ENCODE data around the gene DDAH2. TPM values are rescaled to one million over a fixed set of nuclear protein-coding genes. Genes with fewer than 3 reads are reported as not detected.
A peak's percentile ranks its signal among the peaks of the same experiment; 100 is the strongest.

Gene DDAH2
- total and polyA plus RNA-seq, 10 of the 15 experiments (the other 5 are each of a cell fraction or from before 2014, with no cell fraction given): 0.35 to 9.9 (median 6.2) TPM

- peaks cover 0 to 2% of the 10 kb centered on the region in 2 experiments; a peak in 2 of 4 replicates for H3K36me3 ChIP-seq (ENCODE audit: control insufficient read depth in 2 of 2, insufficient read depth in 2 of 2, low read length in 1 of 2)
- intact Hi-C loops (cut with micrococcal nuclease; ENCODE audit: unreplicated experiment): loop anchor here (2.0 kb wide), 1 partner anchor 36 kb away; no protein-coding TSS in a partner anchor
- TSS peak; percentile 63 for BruUV-seq (replicated peaks)
- in situ Hi-C loops (cut with MboI): no loop called here
- WGBS (ENCODE audit: insufficient coverage, insufficient replicate concordance, low lambda C conversion rate, missing lambda C conversion rate): under 1% methylated on average over 10 of the region's 10 CpGs
- H3K4me2 ChIP-seq (ENCODE audit: control insufficient read depth, insufficient read depth): peak overlapping the region; percentile 81
- ChIA-PET SMC1A (ENCODE audit: uncharacterized antibody, unreplicated experiment) (interaction anchor here (0.7 to 3.1 kb wide), 5 partner anchors 32 to 427 kb away, joined by 3 to 18 read pairs (median 4); partner anchors contain the start of genes CLIC1, DDX39B and LY6G5B), CTCF (interaction anchor here (0.6 to 1.5 kb wide), 8 partner anchors 8 to 208 kb away, joined by 3 to 10 read pairs (median 4); partner anchors contain the start of gene MSH5), POLR2A (interaction anchor here (0.9 to 3.2 kb wide), 11 partner anchors 35 to 196 kb away, joined by 3 to 23 read pairs (median 5); partner anchors contain the start of genes CLIC1, DDX39B, EHMT2 and GPANK1), RAD21 (ENCODE audit: unreplicated experiment) (interaction anchor here (0.8 to 1.7 kb wide), 7 partner anchors 29 to 161 kb away, joined by 3 to 8 read pairs (median 4); partner anchors contain the start of genes CLIC1 and NEU1)
- FAIRE-seq (no peak), ATAC-seq (peak; percentile 25), DNase-seq (ENCODE audit: low read depth, low spot score) (no peak)
- peak overlapping the region; percentile 91 for H3K27ac ChIP-seq (ENCODE audit: control insufficient read depth, insufficient read depth)
- no peaks in the 10 kb centered on the region for H4K20me1 ChIP-seq (ENCODE audit: control insufficient read depth, insufficient read depth)
- no peak for TF ChIP-seq CREB1 (IDR thresholded peaks at IDR 0.05; ENCODE audit: low read depth)
- TF ChIP-seq MEF2A (IDR thresholded peaks at IDR 0.05; ENCODE audit: insufficient read depth, low read depth, low read length): no peak
- TF ChIP-seq RB1 (IDR thresholded peaks at IDR 0.05; ENCODE audit: borderline replicate concordance): no peak
- TF ChIP-seq IKZF2 (IDR thresholded peaks at IDR 0.05): no peak
- TF ChIP-seq YBX1 (IDR thresholded peaks at IDR 0.05): no peak
- no peak for TF ChIP-seq CHD1 (IDR thresholded peaks at IDR 0.05; ENCODE audit: low read depth, low read length)
- TF ChIP-seq, protein P1, sequence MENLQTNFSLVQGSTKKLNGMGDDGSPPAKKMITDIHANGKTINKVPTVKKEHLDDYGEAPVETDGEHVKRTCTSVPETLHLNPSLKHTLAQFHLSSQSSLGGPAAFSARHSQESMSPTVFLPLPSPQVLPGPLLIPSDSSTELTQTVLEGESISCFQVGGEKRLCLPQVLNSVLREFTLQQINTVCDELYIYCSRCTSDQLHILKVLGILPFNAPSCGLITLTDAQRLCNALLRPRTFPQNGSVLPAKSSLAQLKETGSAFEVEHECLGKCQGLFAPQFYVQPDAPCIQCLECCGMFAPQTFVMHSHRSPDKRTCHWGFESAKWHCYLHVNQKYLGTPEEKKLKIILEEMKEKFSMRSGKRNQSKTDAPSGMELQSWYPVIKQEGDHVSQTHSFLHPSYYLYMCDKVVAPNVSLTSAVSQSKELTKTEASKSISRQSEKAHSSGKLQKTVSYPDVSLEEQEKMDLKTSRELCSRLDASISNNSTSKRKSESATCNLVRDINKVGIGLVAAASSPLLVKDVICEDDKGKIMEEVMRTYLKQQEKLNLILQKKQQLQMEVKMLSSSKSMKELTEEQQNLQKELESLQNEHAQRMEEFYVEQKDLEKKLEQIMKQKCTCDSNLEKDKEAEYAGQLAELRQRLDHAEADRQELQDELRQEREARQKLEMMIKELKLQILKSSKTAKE (IDR thresholded peaks at IDR 0.05; ENCODE audit: low read depth, poor library complexity, severe bottlenecking): no peak
- no peak for TF ChIP-seq YY1 (IDR thresholded peaks at IDR 0.05; ENCODE audit: low read depth, low read length)
- TF ChIP-seq LARP7 (IDR thresholded peaks at IDR 0.05): no peak
- no peak for TF ChIP-seq IRF3 (IDR thresholded peaks at IDR 0.05)
- TF ChIP-seq IKZF1 (conservative IDR thresholded peaks at IDR 0.05): no peak
- no peak for TF ChIP-seq NFIC (IDR thresholded peaks at IDR 0.05; ENCODE audit: low read depth, low read length)
- TF ChIP-seq ZNF207 (IDR thresholded peaks at IDR 0.05; ENCODE audit: borderline replicate concordance): no peak
- TF ChIP-seq MTA3 (IDR thresholded peaks at IDR 0.05; ENCODE audit: borderline replicate concordance, low read length): no peak
- TF ChIP-seq ZNF24 (IDR thresholded peaks at IDR 0.05): no peak
- no peak for TF ChIP-seq RELA (IDR thresholded peaks at IDR 0.05; ENCODE audit: borderline replicate concordance, partially characterized antibody)
- TF ChIP-seq STAT1 (conservative IDR thresholded peaks at IDR 0.05): no peak
- peaks cover 9% of the 10 kb centered on the region; the same call in 1 of the 2 replicates for H3K4me1 ChIP-seq (ENCODE audit: control insufficient read depth, insufficient read depth, low read length)
- H3K27me3 ChIP-seq (replicated peaks in 1 of 2; ENCODE audit: control insufficient read depth in 2 of 2, insufficient read depth in 2 of 2, low read length in 1 of 2): no peaks in the 10 kb centered on the region
- H3K9me3 ChIP-seq (replicated peaks; ENCODE audit: control insufficient read depth, insufficient read depth, low read length): no peaks in the 10 kb centered on the region
- H3K9ac ChIP-seq (ENCODE audit: control insufficient read depth, insufficient read depth, low read length): peak overlapping the region; percentile 69
- peak overlapping the region; percentile 96 for H3K4me3 ChIP-seq
- H3K79me2 ChIP-seq (ENCODE audit: control insufficient read depth, insufficient read depth, low read length): peaks cover 17% of the 10 kb centered on the region
- peak overlapping the region; percentile 57 for H2AFZ ChIP-seq (ENCODE audit: control insufficient read depth, low read depth, low read length)
These were observed 26.7 kb downstream of the DDAH2 start for GRCh38 chr6:31702405-31702818.
